ENCODE results near the gene CTBP1.

Gene CTBP1

GRCh38 chr4:1285151-1285789 lies 36.3 kb upstream of the CTBP1 start:
- no peak for DNase-seq (ENCODE audit: low read depth in 1 of 2, low spot score in 1 of 2)

DNA sequence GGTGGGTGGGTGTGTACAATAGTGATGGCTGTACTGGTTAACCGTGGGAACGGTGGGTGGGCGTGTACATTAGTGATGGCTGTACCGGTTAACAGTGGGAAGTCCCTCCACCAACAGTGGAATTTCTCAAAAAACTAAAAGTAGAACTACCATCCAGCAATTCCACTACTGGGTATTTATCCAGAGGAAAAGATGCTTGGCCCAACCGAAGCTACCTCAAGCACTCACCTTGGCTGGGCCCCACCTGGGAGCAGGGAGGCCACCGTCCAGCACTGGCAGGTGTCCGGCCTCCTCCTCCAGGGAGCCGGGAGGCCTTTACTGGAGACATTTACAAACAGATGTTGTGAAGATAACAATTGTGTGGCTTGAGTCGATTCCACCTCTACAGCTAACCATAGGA lies 34.8 kb upstream of the CTBP1 start:
- no peak for DNase-seq (ENCODE audit: low read depth in 1 of 2, low spot score in 1 of 2)

GRCh38 chr4:1279253-1279652 lies 30.3 kb upstream of the CTBP1 start:
- DNase-seq (ENCODE audit: low read depth in 1 of 2, low spot score in 1 of 2), result no peak

- no peak for DNase-seq (ENCODE audit: low read depth in 1 of 2, low spot score in 1 of 2)
Observed at GRCh38 chr4:1277667-1278665, 29.0 kb upstream of the CTBP1 start.

DNA sequence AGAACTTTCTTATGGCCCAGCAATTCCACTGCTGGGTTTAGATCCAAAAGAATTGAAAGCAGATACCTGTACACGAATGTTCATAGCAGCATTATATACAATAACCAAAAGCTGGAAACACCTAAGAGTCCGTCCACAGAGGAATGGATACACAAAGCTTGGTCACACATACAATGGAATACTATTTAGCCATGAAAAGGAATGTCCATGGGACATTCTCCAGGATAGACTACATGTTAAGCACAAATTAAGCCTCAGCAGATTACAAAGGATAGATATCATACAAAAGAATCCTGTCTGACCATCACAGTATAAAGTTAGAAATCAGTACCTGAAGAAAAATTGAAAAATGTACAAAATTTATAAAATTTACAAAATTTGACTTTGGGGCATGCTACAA lies 28.1 kb upstream of the CTBP1 start:
- DNase-seq (ENCODE audit: low read depth in 1 of 2, low spot score in 1 of 2), result no peak

DNA sequence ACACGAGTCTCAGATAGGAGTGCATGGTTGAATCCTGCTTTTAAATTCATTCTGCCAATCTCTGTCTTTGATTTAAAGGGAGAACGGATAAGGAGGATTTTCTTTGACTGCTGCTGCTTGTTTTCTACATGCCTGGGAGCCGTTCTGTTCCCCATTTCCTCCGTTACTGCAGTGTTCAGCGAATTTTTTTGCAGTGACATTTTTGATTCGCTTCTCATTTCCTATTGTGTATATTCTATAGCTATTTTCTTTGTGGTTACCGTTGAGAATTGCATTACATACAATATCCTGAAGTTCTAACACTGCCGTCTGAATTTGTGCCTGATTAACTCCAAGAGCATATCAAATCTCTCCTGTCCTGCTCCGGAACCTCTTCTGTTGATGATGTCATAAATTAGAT lies 25.9 kb upstream of the CTBP1 start:
- no peak for DNase-seq (ENCODE audit: low read depth in 1 of 2, low spot score in 1 of 2)

- no peak for DNase-seq (ENCODE audit: low read depth in 1 of 2, low spot score in 1 of 2)
Observed at GRCh38 chr4:1271686-1272085, 22.8 kb upstream of the CTBP1 start.

DNA sequence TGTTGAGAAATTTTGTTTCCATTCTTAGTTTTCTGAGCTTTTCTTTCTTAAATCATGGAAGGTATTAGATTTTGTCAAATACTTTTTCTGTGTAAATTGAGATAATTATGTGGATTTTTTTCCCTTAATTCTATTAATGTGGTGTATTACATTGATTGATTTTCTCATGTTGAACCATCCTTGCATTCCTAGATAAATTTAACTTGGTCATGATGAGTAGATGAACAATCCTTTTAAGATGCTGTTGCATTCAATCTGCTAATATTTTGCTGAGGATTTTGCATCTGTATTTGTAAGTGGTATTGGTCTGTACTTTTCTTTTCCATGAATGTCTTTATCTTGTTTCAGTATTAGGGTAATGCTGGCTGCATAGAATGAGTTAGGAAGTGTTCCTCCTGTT lies 20.3 kb upstream of the CTBP1 start:
- no peak for DNase-seq (ENCODE audit: low read depth in 1 of 2, low spot score in 1 of 2)

- DNase-seq (ENCODE audit: low read depth in 1 of 2, low spot score in 1 of 2), result no peak
Observed at GRCh38 chr4:1266881-1267763, 18.2 kb upstream of the CTBP1 start.

GRCh38 chr4:1265351-1265750 lies 16.4 kb upstream of the CTBP1 start:
- no peak for DNase-seq (ENCODE audit: low read depth in 1 of 2, low spot score in 1 of 2)

GRCh38 chr4:1264942-1265341 lies 16.0 kb upstream of the CTBP1 start:
- no peak for DNase-seq (ENCODE audit: low read depth in 1 of 2, low spot score in 1 of 2)

GRCh38 chr4:1261107-1261928 lies 12.4 kb upstream of the CTBP1 start:
- no peak for DNase-seq (ENCODE audit: low read depth in 1 of 2, low spot score in 1 of 2)

DNA sequence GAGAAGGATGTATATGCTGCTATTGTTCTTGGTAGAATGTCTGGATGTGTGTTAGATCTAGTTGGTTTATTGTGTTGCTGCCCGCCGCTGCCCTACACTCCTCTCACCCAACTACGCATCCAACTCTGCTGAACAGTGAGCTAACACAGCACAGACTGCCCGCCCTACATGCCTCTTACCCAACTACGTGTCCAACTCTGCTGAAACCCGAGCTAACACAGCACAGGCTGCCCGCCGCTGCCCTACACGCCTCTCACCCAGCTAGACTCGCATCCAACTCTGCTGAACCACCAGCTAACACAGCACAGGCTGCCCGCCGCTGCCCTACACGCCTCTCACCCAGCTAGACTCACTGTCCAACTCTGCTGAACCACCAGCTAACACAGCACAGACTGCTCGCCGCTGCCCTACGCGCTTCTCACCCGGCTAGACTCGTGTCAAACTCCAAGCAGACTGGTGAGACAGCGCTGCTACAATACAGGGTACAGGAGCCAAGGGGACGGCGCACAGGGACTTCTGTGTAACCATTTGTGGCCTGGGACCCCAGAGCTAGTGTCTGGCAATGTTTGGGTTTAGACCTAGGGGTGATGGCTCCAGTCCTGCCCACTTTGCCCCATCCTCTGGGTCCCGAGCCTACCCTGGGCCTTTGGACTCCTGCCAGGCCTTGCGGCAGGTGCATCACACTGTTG lies 11.6 kb upstream of the CTBP1 start:
- no peak for DNase-seq (ENCODE audit: low read depth in 1 of 2, low spot score in 1 of 2)

DNA sequence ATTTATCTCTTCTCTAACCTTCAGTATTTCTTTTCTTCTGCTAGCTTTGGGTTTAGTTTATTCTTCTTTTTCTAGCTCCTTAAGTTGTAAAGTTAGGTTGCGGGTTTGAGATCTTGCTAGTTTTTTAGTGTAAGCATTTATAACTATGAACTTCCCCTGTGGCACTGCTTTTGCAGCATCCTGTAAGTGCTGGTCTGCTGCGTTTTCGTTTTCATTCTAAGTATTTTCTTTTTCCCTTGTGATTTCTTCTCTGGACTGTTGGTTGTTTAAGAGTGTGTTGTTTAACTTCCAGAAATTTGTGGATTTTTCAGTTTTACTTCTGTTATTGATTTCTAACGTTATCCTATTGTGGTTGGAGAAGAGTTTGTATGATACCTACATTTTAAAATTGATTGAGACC lies 11.0 kb upstream of the CTBP1 start:
- no peak for DNase-seq (ENCODE audit: low read depth in 1 of 2, low spot score in 1 of 2)

- DNase-seq (ENCODE audit: low read depth in 1 of 2, low spot score in 1 of 2), result no peak
Observed at GRCh38 chr4:1258457-1258856, 9.5 kb upstream of the CTBP1 start.

DNA sequence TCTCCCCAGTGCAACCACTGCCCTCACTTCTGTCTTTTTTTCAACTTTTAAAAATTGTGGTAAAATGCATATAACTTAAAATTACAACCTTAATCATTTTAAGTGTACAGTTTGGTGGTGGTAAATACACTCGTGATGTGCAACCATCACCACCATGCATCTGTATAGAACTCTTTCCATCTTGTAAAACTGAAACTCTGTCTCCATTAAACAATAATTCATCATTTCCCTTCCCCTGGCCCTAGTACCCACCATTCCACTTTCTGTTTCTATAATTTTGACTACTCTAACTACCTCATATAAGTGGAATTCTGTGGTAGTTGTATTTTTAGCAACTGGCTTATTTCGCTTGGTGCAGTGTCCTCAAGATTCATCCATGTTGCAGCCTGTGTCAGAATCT lies 6.8 kb upstream of the CTBP1 start:
- DNase-seq (ENCODE audit: low read depth in 1 of 2, low spot score in 1 of 2), result no peak

DNA sequence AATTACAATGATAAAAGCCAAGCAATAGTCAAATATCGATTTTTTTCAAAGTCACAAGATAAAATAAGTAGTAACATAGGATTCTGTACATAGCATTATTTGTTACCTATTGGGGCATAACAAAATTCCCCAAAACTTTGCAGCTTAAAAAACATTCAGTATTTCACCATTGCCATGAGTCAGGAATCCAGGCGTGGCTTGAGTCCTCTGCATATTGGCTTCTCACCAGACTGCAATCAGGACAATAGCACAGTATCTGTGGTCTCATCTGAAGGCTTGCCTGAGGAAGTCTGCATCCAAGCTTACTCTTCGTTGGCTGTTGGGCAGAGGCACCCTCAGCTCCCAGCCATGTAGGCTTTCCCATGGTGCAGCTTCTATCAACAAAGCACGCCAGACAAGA lies 6.2 kb upstream of the CTBP1 start:
- DNase-seq (ENCODE audit: low read depth in 1 of 2, low spot score in 1 of 2), result no peak

DNA sequence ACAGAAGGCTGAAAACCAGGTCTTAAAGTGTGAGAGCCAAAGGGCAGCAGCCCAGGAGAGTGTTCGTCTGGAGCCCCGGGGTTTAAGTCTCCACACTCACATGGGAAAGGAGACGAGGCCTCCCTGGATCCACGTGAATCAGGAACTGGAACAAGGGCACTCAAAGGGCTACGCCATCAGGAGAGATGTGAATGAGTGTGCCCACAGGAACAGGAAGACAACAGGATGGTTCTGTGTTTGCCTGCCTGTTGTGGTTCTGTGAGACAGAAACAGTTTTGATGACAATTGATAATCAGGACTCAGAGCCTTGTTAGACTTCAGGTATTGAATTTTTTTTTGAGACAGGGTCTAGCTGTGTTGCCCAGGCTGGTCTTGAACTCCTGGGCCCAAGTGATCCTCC lies 4.9 kb upstream of the CTBP1 start:
- no peak for DNase-seq (ENCODE audit: low read depth in 1 of 2, low spot score in 1 of 2)

- DNase-seq (ENCODE audit: low read depth in 1 of 2, low spot score in 1 of 2), result no peak
Observed at GRCh38 chr4:1252928-1253492, 4.1 kb upstream of the CTBP1 start.

GRCh38 chr4:1251773-1252066 lies 2.8 kb upstream of the CTBP1 start:
- no peak for DNase-seq (ENCODE audit: low read depth in 1 of 2, low spot score in 1 of 2)

Measured in activated T-helper 1 cell treated with anti-CD3 and anti-CD28 coated beads, Interleukin-2, amount 50 U/mL, for 16 hours (primary cell).